Fibroblast of lung (primary cell): ENCODE data around the gene GBP6.

ENCODE experiments used
- CTCF ChIP-seq, 2 donors: IDR thresholded peaks in 1 of 2; conservative IDR thresholded peaks in 1 of 2; 1 replicate in 1 of 2; 2 replicates in 1 of 2; pipeline ENCODE4 v1.5.1; 2011 to 2012; ENCODE audit warnings: low read length in 2 of 2, control low read depth in 1 of 2, inconsistent platforms in 1 of 2, low read depth in 1 of 2, mild to moderate bottlenecking in 1 of 2
- EZH2 ChIP-seq: IDR thresholded peaks from 2 replicates; pipeline ENCODE4 v1.5.1; 2012; ENCODE audit warnings: low read length, control low read depth, mild to moderate bottlenecking; ENCODE audit errors: missing control alignments

- TF ChIP-seq CTCF (conservative IDR thresholded peaks at IDR 0.05 in 1 of 2, IDR thresholded peaks at IDR 0.05 in 1 of 2; ENCODE audit: low read depth in 1 of 2, low read length in 2 of 2): no peak
- no peak for TF ChIP-seq EZH2
Observed at GRCh38 chr1:89351597-89352311, 12.1 kb upstream of the GBP6 start.
